Pancreas (tissue), 10 donors: Measurements from ENCODE around the gene ZNF524. TPM values are rescaled to one million over a fixed set of nuclear protein-coding genes. Genes with fewer than 3 reads are reported as not detected.
A peak's percentile ranks its signal among the peaks of the same experiment; 100 is the strongest.

Experiments used
- ATAC-seq, 4 donors: fragments of 200-7000 bp; cut with Tn5 transposase; one replicate each; pipeline versions ENCODE4 v1.8.0 to v1.9.1; 2020; ENCODE audit warnings: mild to moderate bottlenecking in 4 of 4, moderate library complexity in 4 of 4
- DNase-seq, 6 donors: peaks; one replicate each; pipeline ENCODE4 v3.0.0-alpha.2; 2020
- FAIRE-seq: peaks from 2 replicates; lab custom pipeline; 2012; peaks lifted over from hg19 to GRCh38; lab: Jason Lieb, UNC
- H3K27ac ChIP-seq, 4 donors: fragments of 200-600 bp; sonication (generic); 1 replicate in 3 of 4; 2 replicates in 1 of 4; pipeline versions ENCODE4 v1.5.0 to v1.8.0; 2020
- H3K27me3 ChIP-seq, 4 donors: fragments of 200-600 bp; one replicate each; pipeline ENCODE4 v1.8.0; 2021
- H3K36me3 ChIP-seq, 3 donors: fragments of 200-600 bp; sonication (generic) in 1 of 3; one replicate each; pipeline versions ENCODE4 v1.5.0 to v1.8.0; 2020 to 2021
- H3K4me1 ChIP-seq, 3 donors: fragments of 200-600 bp; one replicate each; pipeline ENCODE4 v1.8.0; 2021
- H3K4me3 ChIP-seq, 4 donors: fragments of 200-600 bp; sonication (generic) in 2 of 4; one replicate each; pipeline versions ENCODE4 v1.5.0 to v1.8.0; 2020 to 2021
- H3K9me3 ChIP-seq, 4 donors: fragments of 200-600 bp; one replicate each; pipeline ENCODE4 v1.8.0; 2021
- WGBS, 2 donors: extraction: QIAGEN DNeasy Blood & Tissue Kit; methylation state at CpG; one replicate each; pipeline ENCODE4 v1.1.7; 2013; 5-methylcytosine and 5-hydroxymethylcytosine counted together
- intact Hi-C, 3 donors: fragments of 100-400 bp; cut with DNase I; formaldehyde crosslinking; loops; one replicate each; pipeline versions ENCODE4 v1.11.1 to v1.14.2; 2022
- polyA plus RNA-seq, 2 donors: library from polyadenylated mRNA; stranded (reverse); fragments of 200-250 nt; gene quantifications; one replicate each; pipeline ENCODE4 v1.2.3, GENCODE V29; 2013
- total RNA-seq, 6 donors: library from RNA; stranded (reverse); fragmentation: NEBNext Ultra II Directional in 4 of 6; extraction: Animal tissue kit (Norgen Biotek cat#: 25700) in 4 of 6; gene quantifications; one replicate each; pipeline versions ENCODE4 v1.2.1 to v1.2.4, GENCODE V29; 2021 to 2023
- TF ChIP-seq, protein P1 (sequence below), 4 donors: fragments of 200-600 bp; sonication (generic) in 3 of 4; IDR thresholded peaks; one replicate each; pipeline versions ENCODE4 v1.5.0 to v1.8.0; 2021; ENCODE audit warnings: antibody characterized with exemption in 4 of 4
- donor health status: healthy with polysubstance abuse.
- donor health status: DM: no; HTN: no; CAD: no; lungs with moderate emphysema.
- donor health status: DM: no; HTN: no; CAD: no.
- donor health status: control.
- donor health status: control.
- donor health status: Bipolar disorder and iron deficiency.
- donor health status: DM: yes; HTN: yes; CAD: no.
- donor health status: DM: no; HTN: no; CAD: no.
- donor health status: DM: no; HTN: no; CAD: no.
- donor health status: DM: yes; HTN: yes; CAD: no.

Gene ZNF524
- total and polyA plus RNA-seq, 8 donors, result 17.1 to 79.4 (median 33.1) TPM

- H3K36me3 ChIP-seq, result peaks cover 0 to 23% (median 0%) of the 10 kb centered on the region in 3 donors
- intact Hi-C loops, result no loop called here
- no peaks in the 10 kb centered on the region for H3K9me3 ChIP-seq
- no peak for FAIRE-seq
- no peaks in the 10 kb centered on the region for H3K27me3 ChIP-seq
- ATAC-seq, result no peak
- H3K27ac ChIP-seq, result no peak overlapping the region
- TF ChIP-seq, protein P1, sequence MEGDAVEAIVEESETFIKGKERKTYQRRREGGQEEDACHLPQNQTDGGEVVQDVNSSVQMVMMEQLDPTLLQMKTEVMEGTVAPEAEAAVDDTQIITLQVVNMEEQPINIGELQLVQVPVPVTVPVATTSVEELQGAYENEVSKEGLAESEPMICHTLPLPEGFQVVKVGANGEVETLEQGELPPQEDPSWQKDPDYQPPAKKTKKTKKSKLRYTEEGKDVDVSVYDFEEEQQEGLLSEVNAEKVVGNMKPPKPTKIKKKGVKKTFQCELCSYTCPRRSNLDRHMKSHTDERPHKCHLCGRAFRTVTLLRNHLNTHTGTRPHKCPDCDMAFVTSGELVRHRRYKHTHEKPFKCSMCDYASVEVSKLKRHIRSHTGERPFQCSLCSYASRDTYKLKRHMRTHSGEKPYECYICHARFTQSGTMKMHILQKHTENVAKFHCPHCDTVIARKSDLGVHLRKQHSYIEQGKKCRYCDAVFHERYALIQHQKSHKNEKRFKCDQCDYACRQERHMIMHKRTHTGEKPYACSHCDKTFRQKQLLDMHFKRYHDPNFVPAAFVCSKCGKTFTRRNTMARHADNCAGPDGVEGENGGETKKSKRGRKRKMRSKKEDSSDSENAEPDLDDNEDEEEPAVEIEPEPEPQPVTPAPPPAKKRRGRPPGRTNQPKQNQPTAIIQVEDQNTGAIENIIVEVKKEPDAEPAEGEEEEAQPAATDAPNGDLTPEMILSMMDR (IDR thresholded peaks at IDR 0.05), result no peak
- WGBS, 2 donors, result 97 to 99% methylated on average over 38 of the region's 38 CpGs
- no peak overlapping the region for H3K4me3 ChIP-seq
- no peak for DNase-seq
- H3K4me1 ChIP-seq, result no peaks in the 10 kb centered on the region
These were observed 16.3 kb downstream of the ZNF524 start for GRCh38 chr19:55616395-55616875.

GRCh38 chr19:55617426-55617825 is 17.3 kb downstream of the ZNF524 start:
- Histone ChIP-seq H3K4me1 (no peaks in the 10 kb centered on the region), H3K4me3 (no peak overlapping the region), H3K27me3 (no peaks in the 10 kb centered on the region), H3K27ac (no peak overlapping the region), H3K9me3 (no peaks in the 10 kb centered on the region), H3K36me3 (peaks cover 0 to 29% (median 0%) of the 10 kb centered on the region in 3 donors)
- DNase-seq (no peak), ATAC-seq (no peak), FAIRE-seq (no peak)
- intact Hi-C loops, result no loop called here
- TF ChIP-seq, protein P1 (IDR thresholded peaks at IDR 0.05), result no peak
- WGBS, 2 donors, result 85 to 88% methylated on average over 8 of the region's 8 CpGs

- Histone ChIP-seq H3K9me3 (no peaks in the 10 kb centered on the region), H3K27me3 (no peaks in the 10 kb centered on the region), H3K36me3 (peaks cover 0 to 29% (median 0%) of the 10 kb centered on the region in 3 donors), H3K27ac (no peak overlapping the region), H3K4me3 (no peak overlapping the region), H3K4me1 (no peaks in the 10 kb centered on the region)
- intact Hi-C loops, result no loop called here
- ATAC-seq (no peak), DNase-seq (no peak), FAIRE-seq (no peak)
- WGBS, 2 donors, result 82 to 93% methylated on average over 7 of the region's 7 CpGs
- TF ChIP-seq, protein P1 (IDR thresholded peaks at IDR 0.05), result no peak
These were observed 18.3 kb downstream of the ZNF524 start for GRCh38 chr19:55618426-55618825.

GRCh38 chr19:55619286-55619685 is 19.2 kb downstream of the ZNF524 start:
- Histone ChIP-seq H3K4me3 (no peak overlapping the region), H3K9me3 (no peaks in the 10 kb centered on the region), H3K36me3 (peaks cover 0 to 29% (median 0%) of the 10 kb centered on the region in 3 donors), H3K27ac (no peak overlapping the region), H3K4me1 (peaks cover 0 to 3% (median 0%) of the 10 kb centered on the region in 3 donors), H3K27me3 (no peaks in the 10 kb centered on the region)
- FAIRE-seq (no peak), DNase-seq (peak in 1 of 6 donors; percentile 2), ATAC-seq (no peak)
- TF ChIP-seq, protein P1 (IDR thresholded peaks at IDR 0.05), result no peak
- 76 to 92% methylated on average over 3 of the region's 3 CpGs for WGBS, 2 donors
- intact Hi-C loops, result no loop called here

GRCh38 chr19:55620410-55621204 is 20.5 kb downstream of the ZNF524 start:
- FAIRE-seq (no peak), DNase-seq (peak in 1 of 6 donors; percentile 20), ATAC-seq (no peak)
- Histone ChIP-seq H3K4me1 (peaks cover 0 to 6% (median 0%) of the 10 kb centered on the region in 3 donors), H3K27ac (no peak overlapping the region), H3K9me3 (no peaks in the 10 kb centered on the region), H3K27me3 (no peaks in the 10 kb centered on the region), H3K4me3 (no peak overlapping the region), H3K36me3 (peaks cover 0 to 24% (median 0%) of the 10 kb centered on the region in 3 donors)
- TF ChIP-seq, protein P1 (IDR thresholded peaks at IDR 0.05), result no peak
- intact Hi-C loops, result no loop called here
- WGBS, 2 donors, result 93 to 94% methylated on average over 12 of the region's 12 CpGs
